MM.1S (cell line): ENCODE data around the gene SLC9A3.

Source experiments
- DNase-seq: peaks from one replicate; pipeline ENCODE4 v3.0.0-alpha.2; 2015
- H2AFZ ChIP-seq: fragments of 300-600 bp; sonication (generic); 2 replicates; pipeline ENCODE4 v1.6.0; 2016; ENCODE audit warnings: antibody characterized with exemption, low read length
- H3F3A ChIP-seq: fragments of 300-600 bp; sonication (generic); 2 replicates; pipeline ENCODE4 v1.6.1; 2016; ENCODE audit warnings: mild to moderate bottlenecking, antibody characterized with exemption, low read length, moderate library complexity, mixed read lengths; ENCODE audit not compliant: insufficient read depth
- H3K27ac ChIP-seq: fragments of 300-600 bp; sonication (generic); 2 replicates; pipeline ENCODE4 v1.5.1; 2016; ENCODE audit warnings: mild to moderate bottlenecking, low read length
- H3K27me3 ChIP-seq: fragments of 300-600 bp; sonication (generic); replicated peaks from 2 replicates; pipeline ENCODE4 v1.6.0; 2016; ENCODE audit warnings: low read length; ENCODE audit not compliant: insufficient read depth
- H3K36me3 ChIP-seq: fragments of 300-600 bp; sonication (generic); replicated peaks from 2 replicates; pipeline ENCODE4 v1.6.1; 2016; ENCODE audit warnings: mild to moderate bottlenecking, low read length, mixed read lengths; ENCODE audit not compliant: insufficient read depth
- H3K4me1 ChIP-seq: fragments of 300-600 bp; sonication (generic); 2 replicates; pipeline ENCODE4 v1.6.1; 2016; ENCODE audit warnings: low read length, mixed read lengths
- H3K4me2 ChIP-seq: fragments of 300-600 bp; sonication (generic); 2 replicates; pipeline ENCODE4 v1.6.0; 2016; ENCODE audit warnings: low read depth, low read length
- H3K4me3 ChIP-seq: fragments of 300-600 bp; sonication (generic); 2 replicates; pipeline ENCODE4 v1.5.1; 2016; ENCODE audit warnings: low read length, mixed read lengths
- H3K79me2 ChIP-seq: fragments of 300-600 bp; sonication (generic); 2 replicates; pipeline ENCODE4 v1.6.1; 2016; ENCODE audit warnings: mixed run types, low read length, mixed read lengths
- H3K9ac ChIP-seq: fragments of 300-600 bp; sonication (generic); 2 replicates; pipeline ENCODE4 v1.6.1; 2016; ENCODE audit warnings: low read length, mixed read lengths
- H3K9me2 ChIP-seq: fragments of 300-600 bp; sonication (generic); replicated peaks from 2 replicates; pipeline ENCODE4 v1.6.1; 2016; ENCODE audit warnings: mild to moderate bottlenecking, low read length, mixed read lengths; ENCODE audit not compliant: insufficient read depth
- H3K9me3 ChIP-seq: fragments of 300-600 bp; sonication (generic); replicated peaks from 2 replicates; pipeline ENCODE4 v1.6.1; 2016; ENCODE audit warnings: mild to moderate bottlenecking, low read length, mixed read lengths; ENCODE audit not compliant: insufficient read depth
- H4K20me1 ChIP-seq: fragments of 300-600 bp; sonication (generic); 2 replicates; pipeline ENCODE4 v1.6.1; 2016; ENCODE audit warnings: mild to moderate bottlenecking, low read length, moderate library complexity, mixed read lengths; ENCODE audit not compliant: insufficient read depth
- EZH2 ChIP-seq: fragments of 300-600 bp; sonication (generic); optimal IDR thresholded peaks from 2 replicates; pipeline ENCODE3; 2017; ENCODE audit warnings: low read depth, mild to moderate bottlenecking, antibody characterized with exemption, low read length, mixed read lengths
- EZH2phosphoT487 ChIP-seq: fragments of 300-600 bp; sonication (generic); IDR thresholded peaks from 2 replicates; pipeline ENCODE4 v1.6.1; 2018; ENCODE audit warnings: antibody characterized with exemption, low read length
- TF ChIP-seq, protein P1 (sequence below): fragments of 300-600 bp; sonication (generic); IDR thresholded peaks from 2 replicates; pipeline ENCODE4 v1.5.1; 2016; ENCODE audit warnings: antibody characterized with exemption, low read length, mixed read lengths

The SLC9A3 gene

DNA sequence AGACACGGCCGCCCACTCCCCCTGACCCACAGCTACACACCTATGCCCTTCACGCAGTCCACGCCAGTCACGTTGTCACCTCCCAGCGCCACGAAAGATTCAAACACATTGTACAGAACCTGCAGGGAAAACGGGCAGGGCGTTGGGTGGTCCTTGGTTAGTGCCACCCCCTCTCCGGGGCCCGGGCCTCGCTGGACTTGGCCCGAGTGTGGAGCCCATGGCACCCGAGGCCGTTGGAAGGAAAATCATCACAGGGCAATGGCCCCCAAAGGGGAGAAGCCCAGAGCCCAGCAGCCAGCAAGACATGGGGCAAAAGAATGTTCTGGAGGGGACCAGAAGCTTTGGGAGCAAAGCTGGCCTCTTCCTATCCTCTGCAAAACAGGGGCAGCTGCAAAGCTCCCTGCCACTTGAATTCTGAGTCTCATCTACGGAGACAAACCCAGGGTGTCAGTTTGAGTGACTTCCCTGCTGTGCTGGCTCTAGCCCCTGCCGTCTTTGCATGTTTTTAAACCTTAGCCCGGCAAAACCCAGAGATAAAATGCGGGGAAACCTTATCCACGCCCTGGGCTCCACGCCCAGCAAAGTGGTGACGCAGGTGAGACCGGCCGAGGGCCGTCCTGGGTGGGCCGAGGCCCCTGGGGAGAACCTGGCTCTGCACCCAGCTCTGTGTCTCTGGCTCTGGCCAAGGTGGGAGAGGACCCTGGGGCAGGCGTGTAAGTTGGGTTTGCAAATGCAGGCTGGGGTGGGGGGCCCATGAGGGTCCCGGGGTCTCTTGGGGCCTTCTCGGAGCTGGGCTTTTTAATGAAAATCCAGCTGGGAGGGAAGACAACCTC, 38.9 kb downstream of the SLC9A3 start:
- Histone ChIP-seq H3K9me2 (no peaks in the 10 kb centered on the region), H4K20me1 (no peaks in the 10 kb centered on the region), H3K9me3 (no peaks in the 10 kb centered on the region), H3K4me2 (no peak overlapping the region), H3K27ac (no peak overlapping the region), H3K27me3 (peaks cover 64% of the 10 kb centered on the region), H3K9ac (no peak overlapping the region), H3K4me3 (no peak overlapping the region), H3F3A (no peaks in the 10 kb centered on the region), H3K79me2 (no peaks in the 10 kb centered on the region), H3K4me1 (no peaks in the 10 kb centered on the region), H2AFZ (no peak overlapping the region), H3K36me3 (no peaks in the 10 kb centered on the region)
- no peak for DNase-seq
- TF ChIP-seq EZH2 (no peak), EZH2phosphoT487 (no peak)
- TF ChIP-seq, protein P1, sequence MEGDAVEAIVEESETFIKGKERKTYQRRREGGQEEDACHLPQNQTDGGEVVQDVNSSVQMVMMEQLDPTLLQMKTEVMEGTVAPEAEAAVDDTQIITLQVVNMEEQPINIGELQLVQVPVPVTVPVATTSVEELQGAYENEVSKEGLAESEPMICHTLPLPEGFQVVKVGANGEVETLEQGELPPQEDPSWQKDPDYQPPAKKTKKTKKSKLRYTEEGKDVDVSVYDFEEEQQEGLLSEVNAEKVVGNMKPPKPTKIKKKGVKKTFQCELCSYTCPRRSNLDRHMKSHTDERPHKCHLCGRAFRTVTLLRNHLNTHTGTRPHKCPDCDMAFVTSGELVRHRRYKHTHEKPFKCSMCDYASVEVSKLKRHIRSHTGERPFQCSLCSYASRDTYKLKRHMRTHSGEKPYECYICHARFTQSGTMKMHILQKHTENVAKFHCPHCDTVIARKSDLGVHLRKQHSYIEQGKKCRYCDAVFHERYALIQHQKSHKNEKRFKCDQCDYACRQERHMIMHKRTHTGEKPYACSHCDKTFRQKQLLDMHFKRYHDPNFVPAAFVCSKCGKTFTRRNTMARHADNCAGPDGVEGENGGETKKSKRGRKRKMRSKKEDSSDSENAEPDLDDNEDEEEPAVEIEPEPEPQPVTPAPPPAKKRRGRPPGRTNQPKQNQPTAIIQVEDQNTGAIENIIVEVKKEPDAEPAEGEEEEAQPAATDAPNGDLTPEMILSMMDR, result no peak

DNA sequence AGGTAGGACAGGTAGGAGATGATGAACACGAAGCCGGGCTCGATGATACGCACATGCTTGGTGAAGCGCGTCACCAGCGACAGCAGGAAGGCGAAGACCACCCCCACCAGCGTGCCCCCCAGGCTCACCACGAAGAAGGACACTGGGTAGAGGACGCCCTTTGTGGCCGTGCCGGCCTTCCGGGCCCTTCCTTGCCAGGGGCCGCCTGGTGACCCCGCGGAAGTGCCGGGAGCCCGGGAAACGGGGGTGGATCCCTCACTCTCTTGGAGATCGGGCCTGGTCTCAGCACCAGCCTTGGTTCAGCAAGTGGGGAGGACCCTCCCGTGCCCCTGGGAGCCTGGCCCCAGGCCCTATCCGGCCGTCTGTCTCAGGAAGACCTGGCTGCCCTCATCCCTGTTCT, 39.7 kb downstream of the SLC9A3 start:
- Histone ChIP-seq H4K20me1 (no peaks in the 10 kb centered on the region), H3K4me1 (no peaks in the 10 kb centered on the region), H3K4me3 (no peak overlapping the region), H3K27ac (no peak overlapping the region), H3K9me3 (no peaks in the 10 kb centered on the region), H3K9ac (no peak overlapping the region), H3K36me3 (no peaks in the 10 kb centered on the region), H3F3A (no peaks in the 10 kb centered on the region), H2AFZ (no peak overlapping the region), H3K4me2 (no peak overlapping the region), H3K79me2 (no peaks in the 10 kb centered on the region), H3K9me2 (no peaks in the 10 kb centered on the region), H3K27me3 (peaks cover 62% of the 10 kb centered on the region)
- DNase-seq, result no peak
- TF ChIP-seq, protein P1, result no peak
- no peak for TF ChIP-seq EZH2phosphoT487
- TF ChIP-seq EZH2, result no peak

DNA sequence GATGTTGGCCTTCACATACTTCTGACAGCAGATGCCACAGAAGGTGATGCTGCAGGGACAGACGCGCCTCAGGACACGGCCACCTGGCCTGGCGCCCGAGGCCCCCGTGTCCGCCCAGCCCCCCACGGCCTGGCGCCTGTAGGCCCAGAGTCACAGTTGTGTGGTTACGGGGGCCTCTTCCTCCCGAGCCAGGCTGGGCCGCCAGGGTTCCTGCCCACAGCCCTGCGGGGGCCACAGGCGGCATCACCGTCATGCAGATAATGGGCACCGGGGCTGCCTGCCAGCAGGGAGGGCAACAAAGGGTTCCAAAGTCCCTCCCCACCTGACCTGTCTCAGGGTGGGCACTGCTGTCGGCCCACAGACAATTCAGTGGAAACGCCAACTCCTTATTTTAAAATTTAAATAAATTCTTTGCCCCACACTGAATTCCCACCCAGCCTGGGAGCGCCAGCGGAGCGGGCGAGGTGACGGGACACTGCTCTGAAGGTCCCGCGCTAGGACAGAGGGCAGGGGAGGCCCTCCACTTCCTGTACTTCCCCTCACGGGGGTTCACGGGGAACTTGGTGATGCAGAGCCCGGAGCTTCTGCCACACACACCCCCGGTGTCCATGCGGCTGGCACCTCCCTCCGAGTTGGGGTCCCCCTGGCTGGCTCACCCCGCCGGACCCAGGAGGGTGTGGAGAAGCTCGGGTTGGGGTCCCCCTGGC, 40.7 kb downstream of the SLC9A3 start:
- no peak for DNase-seq
- no peak overlapping the region for H3K4me3 ChIP-seq
- H3K4me2 ChIP-seq, result no peak overlapping the region
- no peaks in the 10 kb centered on the region for H3F3A ChIP-seq
- no peaks in the 10 kb centered on the region for H3K9me3 ChIP-seq
- H3K27ac ChIP-seq, result no peak overlapping the region
- H3K9ac ChIP-seq, result no peak overlapping the region
- no peaks in the 10 kb centered on the region for H3K36me3 ChIP-seq
- H3K27me3 ChIP-seq, result peaks cover 62% of the 10 kb centered on the region
- no peaks in the 10 kb centered on the region for H3K79me2 ChIP-seq
- H4K20me1 ChIP-seq, result no peaks in the 10 kb centered on the region
- no peaks in the 10 kb centered on the region for H3K9me2 ChIP-seq
- no peak overlapping the region for H2AFZ ChIP-seq
- H3K4me1 ChIP-seq, result no peaks in the 10 kb centered on the region
- TF ChIP-seq EZH2phosphoT487 (no peak), EZH2 (no peak)
- TF ChIP-seq, protein P1, result no peak
